Common myeloid progenitor, CD34-positive (primary cell): ENCODE measurements around the gene CLCN6.

Experiments used
- CTCF ChIA-PET: fragments of 350-600 bp; sonication (Branson Sonifier 250); formaldehyde crosslinking; loops from one replicate; lab custom pipeline; 2021; ENCODE audit warnings: antibody characterized with exemption; lab: Charles Lee
- POLR2A ChIA-PET: fragments of 350-600 bp; sonication (Branson Sonifier 250); formaldehyde crosslinking; loops from one replicate; lab custom pipeline; 2021; ENCODE audit warnings: antibody characterized with exemption; lab: Charles Lee
- DNase-seq, 3 donors: peaks; one replicate each; pipeline versions ENCODE4 v3.0.0 to v3.0.0-alpha.2; 2013
- H3K27ac ChIP-seq, 2 experiments: 1 replicate in 1 of 2; 2 replicates in 1 of 2; pipeline ENCODE4 v1.7.0; 2013; ENCODE audit warnings: inconsistent platforms in 2 of 2, low read length in 2 of 2, mild to moderate bottlenecking in 2 of 2, low read depth in 1 of 2, moderate library complexity in 1 of 2; ENCODE audit not compliant: severe bottlenecking in 2 of 2, insufficient read depth in 1 of 2, poor library complexity in 1 of 2
- H3K27me3 ChIP-seq, 5 experiments: replicated peaks in 2 of 5; 1 replicate in 3 of 5; 2 replicates in 2 of 5; pipeline versions ENCODE4 v1.6.1 to v1.7.0; 2013; ENCODE audit warnings: low read length in 4 of 5, mild to moderate bottlenecking in 2 of 5, moderate library complexity in 2 of 5, inconsistent platforms in 1 of 5; ENCODE audit not compliant: insufficient read depth in 5 of 5, control insufficient read depth in 4 of 5
- H3K36me3 ChIP-seq, 4 experiments: 1 replicate in 2 of 4; 2 replicates in 2 of 4; pipeline versions ENCODE4 v1.6.1 to v1.7.0; 2013; ENCODE audit warnings: low read length in 3 of 4, control low read depth in 1 of 4, mild to moderate bottlenecking in 1 of 4; ENCODE audit not compliant: control insufficient read depth in 4 of 4, insufficient read depth in 4 of 4
- H3K4me1 ChIP-seq, 4 experiments: 1 replicate in 3 of 4; 2 replicates in 1 of 4; pipeline versions ENCODE4 v1.6.1 to v1.7.1; 2013; ENCODE audit warnings: low read length in 3 of 4, mild to moderate bottlenecking in 3 of 4, control low read depth in 1 of 4, inconsistent platforms in 1 of 4, moderate library complexity in 1 of 4; ENCODE audit not compliant: control insufficient read depth in 4 of 4, insufficient read depth in 4 of 4; ENCODE audit errors: control extremely low read depth in 1 of 4
- H3K4me3 ChIP-seq, 7 experiments: 1 replicate in 4 of 7; 2 replicates in 3 of 7; pipeline versions ENCODE4 v1.5.1 to v1.7.0; 2013; ENCODE audit warnings: mild to moderate bottlenecking in 7 of 7, low read length in 6 of 7, moderate library complexity in 6 of 7, inconsistent platforms in 2 of 7, low read depth in 2 of 7, control low read depth in 1 of 7; ENCODE audit not compliant: insufficient read depth in 4 of 7, control insufficient read depth in 1 of 7; ENCODE audit errors: extremely low read depth in 1 of 7
- H3K9me3 ChIP-seq, 5 experiments: 1 replicate in 4 of 5; 2 replicates in 1 of 5; pipeline versions ENCODE4 v1.6.1 to v1.7.1; 2013; ENCODE audit warnings: low read length in 4 of 5, mild to moderate bottlenecking in 2 of 5, inconsistent platforms in 1 of 5, low read depth in 1 of 5, moderate library complexity in 1 of 5; ENCODE audit not compliant: control insufficient read depth in 4 of 5, insufficient read depth in 2 of 5; ENCODE audit errors: control extremely low read depth in 1 of 5
- WGBS: methylation state at CpG from one replicate; pipeline ENCODE4 v1.1.5; 2013; ENCODE audit not compliant: insufficient coverage; 5-methylcytosine and 5-hydroxymethylcytosine counted together

The CLCN6 gene

DNA sequence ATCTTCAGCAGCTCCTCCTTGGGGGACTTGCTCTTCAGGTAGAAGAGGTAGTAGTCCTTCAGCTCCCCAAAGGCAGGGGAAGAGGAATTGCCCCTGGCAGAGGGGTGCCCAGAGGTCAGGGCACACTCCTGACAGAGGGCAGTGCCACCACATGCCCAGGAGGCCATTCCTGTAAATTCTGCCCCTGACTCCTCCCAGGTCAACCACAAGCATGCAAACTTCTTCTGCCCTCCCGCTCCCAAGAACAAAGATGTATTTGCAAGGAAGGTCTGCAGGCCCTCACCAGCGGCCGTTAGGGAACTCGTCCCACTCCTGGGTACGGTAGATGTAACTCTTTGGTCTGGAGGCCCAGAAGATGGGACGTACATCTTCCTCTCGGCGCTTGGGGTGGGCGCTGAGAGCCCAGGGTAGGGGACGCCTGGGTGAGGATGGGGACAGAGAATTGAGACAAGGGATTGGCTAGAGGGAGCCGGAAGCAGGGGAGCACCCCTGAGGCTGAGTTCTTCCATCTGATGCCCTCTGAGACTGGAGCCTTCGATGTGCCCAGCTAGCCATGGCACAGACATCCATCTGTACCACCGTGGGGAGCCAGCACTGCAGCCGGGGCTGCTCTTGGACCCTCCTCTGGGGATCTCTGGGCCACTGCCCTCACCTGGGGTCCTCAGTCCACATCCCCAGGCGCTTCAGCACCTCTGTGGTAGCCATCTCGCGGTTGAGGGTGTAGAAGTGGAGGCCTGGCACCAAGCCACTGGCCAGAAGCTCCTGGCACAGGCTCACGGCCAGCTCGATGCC lies 11.3 kb upstream of the CLCN6 start:
- peaks cover 0 to 16% (median 4%) of the 10 kb centered on the region in 4 experiments for H3K4me1 ChIP-seq
- ChIA-PET POLR2A (interaction anchor here (0.6 kb wide), 1 partner anchor 19 kb away, joined by 3 read pairs; no protein-coding TSS in a partner anchor), CTCF (interaction anchor here (0.6 to 4.3 kb wide), 2 partner anchors 9 to 14 kb away, joined by 3 to 24 read pairs; no protein-coding TSS in a partner anchor)
- no peak overlapping the region for H3K27ac ChIP-seq
- H3K4me3 ChIP-seq = no peak overlapping the region
- DNase-seq = no peak
- peaks cover 4 to 82% (median 64%) of the 10 kb centered on the region in 4 experiments for H3K36me3 ChIP-seq
- H3K9me3 ChIP-seq = no peaks in the 10 kb centered on the region
- WGBS = 95% methylated on average over 19 of the region's 19 CpGs
- no peaks in the 10 kb centered on the region for H3K27me3 ChIP-seq

DNA sequence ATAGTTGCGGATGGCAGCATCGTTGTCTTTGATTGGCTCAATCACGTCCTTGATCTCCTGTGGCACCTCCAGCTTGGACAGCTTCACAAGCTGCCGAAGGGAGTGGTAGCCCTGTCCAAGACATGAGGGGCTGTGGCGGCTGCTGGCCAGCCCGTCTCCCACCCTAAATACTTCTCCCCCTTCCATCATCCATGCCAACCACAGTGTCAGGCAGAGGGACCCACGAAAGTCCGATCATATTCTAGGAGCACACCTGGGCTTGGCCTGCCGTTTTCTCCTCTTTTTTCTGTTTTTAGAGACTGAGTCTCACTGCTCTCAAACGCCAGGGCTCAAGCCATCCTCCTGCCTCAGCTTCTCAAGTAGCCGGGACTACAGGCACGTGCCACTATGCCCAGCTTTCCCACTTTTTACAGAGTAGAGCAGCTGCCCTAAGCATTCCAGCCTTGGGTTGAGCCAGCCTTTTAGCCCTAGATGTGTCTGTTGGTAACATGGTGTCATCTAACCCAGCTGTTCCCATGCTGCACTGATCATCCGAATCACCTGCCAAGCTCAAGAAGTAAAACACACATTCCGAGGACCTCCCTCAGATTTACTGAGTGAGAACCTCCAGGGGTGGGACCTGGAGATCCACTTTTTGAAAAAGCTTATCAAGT lies 10.6 kb upstream of the CLCN6 start:
- Histone ChIP-seq H3K9me3 (no peaks in the 10 kb centered on the region), H3K27ac (peak overlapping the region in 1 of 2 experiments; percentile 41), H3K4me1 (peaks cover 0 to 16% (median 4%) of the 10 kb centered on the region in 4 experiments), H3K36me3 (peaks cover 5 to 84% (median 65%) of the 10 kb centered on the region in 4 experiments), H3K27me3 (no peaks in the 10 kb centered on the region), H3K4me3 (no peak overlapping the region)
- ChIA-PET CTCF (interaction anchor here (0.6 to 4.3 kb wide), 3 partner anchors 9 to 15 kb away, joined by 3 to 24 read pairs (median 3); no protein-coding TSS in a partner anchor), POLR2A (interaction anchor here (0.6 kb wide), 1 partner anchor 18 kb away, joined by 3 read pairs; no protein-coding TSS in a partner anchor)
- WGBS = 95% methylated on average over 11 of the region's 14 CpGs
- DNase-seq = no peak

DNA sequence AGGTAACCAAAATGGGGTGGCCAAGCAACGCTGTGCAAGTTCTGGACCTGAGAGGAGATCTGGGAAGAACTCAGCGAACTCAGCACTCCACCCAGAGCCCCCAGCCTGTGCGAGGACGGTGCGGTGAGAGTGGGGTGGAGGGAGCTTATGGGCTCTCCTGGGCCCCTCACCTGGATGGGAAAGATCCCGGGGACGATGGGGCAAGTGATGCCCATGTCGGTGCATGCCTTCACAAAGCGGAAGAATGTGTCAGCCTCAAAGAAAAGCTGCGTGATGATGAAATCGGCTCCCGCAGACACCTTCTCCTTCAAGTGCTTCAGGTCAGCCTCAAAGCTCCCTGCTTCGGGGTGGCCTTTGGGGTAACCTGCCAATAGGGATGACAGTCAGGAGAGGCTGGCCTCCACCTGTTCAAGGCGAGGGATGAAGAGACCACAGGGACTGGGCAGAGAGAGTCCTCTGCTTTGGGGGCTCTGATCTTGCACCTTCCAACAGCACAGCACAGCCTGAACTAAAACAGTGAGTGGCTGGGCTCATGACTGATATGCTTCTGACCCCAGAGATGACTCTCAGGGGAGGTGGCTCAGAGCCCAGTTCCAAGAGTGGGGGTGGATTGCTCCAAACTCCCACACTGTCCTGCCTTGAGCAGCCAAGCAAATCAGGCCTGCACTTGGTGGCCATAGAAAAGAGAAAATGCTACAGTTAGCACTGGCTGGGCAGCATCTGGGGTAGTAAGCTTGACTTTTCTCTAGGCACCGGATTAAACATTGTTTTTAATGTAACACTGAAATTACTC lies 9.8 kb upstream of the CLCN6 start:
- peak overlapping the region in 1 of 2 experiments; percentile 84 for H3K27ac ChIP-seq
- H3K9me3 ChIP-seq = no peaks in the 10 kb centered on the region
- H3K27me3 ChIP-seq = no peaks in the 10 kb centered on the region
- H3K36me3 ChIP-seq = peaks cover 4 to 85% (median 66%) of the 10 kb centered on the region in 4 experiments
- WGBS = 98% methylated on average over 15 of the region's 15 CpGs
- peaks cover 0 to 16% (median 4%) of the 10 kb centered on the region in 4 experiments for H3K4me1 ChIP-seq
- ChIA-PET POLR2A (no interaction called here), CTCF (interaction anchor here (1.3 to 4.3 kb wide), 2 partner anchors 10 to 12 kb away, joined by 3 to 24 read pairs; no protein-coding TSS in a partner anchor)
- no peak for DNase-seq
- H3K4me3 ChIP-seq = no peak overlapping the region

DNA sequence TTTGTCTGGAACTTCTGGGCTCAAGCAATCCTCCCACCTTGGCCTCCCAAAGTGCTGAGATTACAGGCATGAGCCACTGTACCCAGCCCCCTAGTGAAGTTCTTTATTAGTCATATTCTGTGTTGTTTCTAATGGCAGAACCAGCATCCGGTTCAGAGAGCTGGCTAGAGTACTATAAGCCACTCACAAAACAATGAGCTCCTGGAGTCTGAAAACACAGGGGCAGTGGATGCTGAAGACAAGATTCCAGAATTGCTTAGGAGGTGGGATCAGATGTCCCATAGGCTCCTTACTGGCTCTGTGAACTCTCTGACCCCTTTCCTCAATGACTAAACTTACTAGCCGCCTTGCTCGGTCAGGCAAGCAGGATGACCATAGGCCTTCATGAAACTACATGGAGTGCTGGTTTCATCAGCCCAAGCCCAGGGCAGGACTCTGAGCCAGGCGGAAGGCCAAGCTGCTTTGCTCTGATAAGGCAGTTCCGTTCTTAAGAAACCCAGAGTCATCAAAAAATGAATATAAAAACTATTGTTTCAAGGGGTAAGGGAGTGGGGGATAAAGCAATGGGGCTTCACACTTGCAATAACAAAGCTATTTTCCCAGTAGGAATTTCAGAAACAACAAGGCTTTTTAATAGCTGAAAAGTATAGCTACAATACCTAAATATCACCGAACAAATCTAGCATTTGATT lies 8.3 kb upstream of the CLCN6 start:
- Histone ChIP-seq H3K27ac (peak overlapping the region in 1 of 2 experiments; percentile 84), H3K36me3 (peaks cover 6 to 77% (median 54%) of the 10 kb centered on the region in 4 experiments), H3K4me3 (no peak overlapping the region), H3K27me3 (no peaks in the 10 kb centered on the region), H3K4me1 (peaks cover 6 to 27% (median 14%) of the 10 kb centered on the region in 4 experiments), H3K9me3 (no peaks in the 10 kb centered on the region)
- POLR2A ChIA-PET = interaction anchor here (1.5 kb wide), 1 partner anchor 10 kb away, joined by 8 read pairs; no protein-coding TSS in a partner anchor
- CTCF ChIA-PET = interaction anchor here (0.8 to 4.3 kb wide), 3 partner anchors 9 to 96 kb away, joined by 3 to 24 read pairs (median 4); no protein-coding TSS in a partner anchor
- WGBS = 94% methylated on average over 3 of the region's 6 CpGs
- peak; percentile 63 to 85 (median 80) for DNase-seq

DNA sequence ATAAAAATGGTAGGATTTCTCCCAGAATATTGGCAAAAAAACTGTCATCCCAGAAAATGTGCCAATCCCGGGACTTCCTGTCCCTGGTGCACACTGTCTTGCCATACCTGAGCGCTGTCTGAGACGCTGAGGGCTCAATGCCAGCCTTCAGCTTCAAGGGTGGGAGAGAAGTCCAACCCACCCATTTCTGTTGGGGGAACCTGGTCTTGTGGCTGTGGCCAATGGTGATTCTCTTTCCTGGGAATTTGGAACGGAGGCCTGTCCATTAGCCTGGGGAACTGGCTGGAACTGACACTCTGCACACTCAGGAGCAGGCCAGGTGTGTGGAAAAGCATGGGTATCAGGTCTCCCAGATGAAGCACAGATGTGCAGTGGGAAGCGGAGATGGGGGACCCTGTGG lies 6.9 kb upstream of the CLCN6 start:
- Histone ChIP-seq H3K27me3 (no peaks in the 10 kb centered on the region), H3K36me3 (peaks cover 6 to 69% (median 46%) of the 10 kb centered on the region in 4 experiments), H3K27ac (peak overlapping the region in 1 of 2 experiments; percentile 84), H3K4me1 (peaks cover 8 to 41% (median 28%) of the 10 kb centered on the region in 4 experiments), H3K9me3 (no peaks in the 10 kb centered on the region), H3K4me3 (no peak overlapping the region)
- no peak for DNase-seq
- POLR2A ChIA-PET = no interaction called here
- CTCF ChIA-PET = interaction anchor here (4.3 kb wide), 1 partner anchor 13 kb away, joined by 24 read pairs; no protein-coding TSS in a partner anchor
- WGBS = 98% methylated on average over 5 of the region's 5 CpGs

GRCh38 chr1:11799896-11800295 lies 6.1 kb upstream of the CLCN6 start:
- WGBS = 99% methylated on average over 9 of the region's 9 CpGs
- Histone ChIP-seq H3K4me3 (no peak overlapping the region), H3K36me3 (peaks cover 6 to 61% (median 38%) of the 10 kb centered on the region in 4 experiments), H3K27ac (peak overlapping the region in 1 of 2 experiments; percentile 92), H3K27me3 (no peaks in the 10 kb centered on the region), H3K9me3 (no peaks in the 10 kb centered on the region), H3K4me1 (peaks cover 11 to 49% (median 36%) of the 10 kb centered on the region in 4 experiments)
- no peak for DNase-seq
- ChIA-PET POLR2A (no interaction called here), CTCF (no interaction called here)
